Fibroblast of lung (primary cell): ENCODE data around the gene MPRIP.

Experiments
- EZH2 ChIP-seq: IDR thresholded peaks from 2 replicates; pipeline ENCODE4 v1.5.1; 2012; ENCODE audit warnings: low read length, control low read depth, mild to moderate bottlenecking; ENCODE audit errors: missing control alignments
- TF ChIP-seq, protein P1 (sequence below), 2 donors: IDR thresholded peaks in 1 of 2; conservative IDR thresholded peaks in 1 of 2; 1 replicate in 1 of 2; 2 replicates in 1 of 2; pipeline ENCODE4 v1.5.1; 2011 to 2012; ENCODE audit warnings: low read length in 2 of 2, control low read depth in 1 of 2, inconsistent platforms in 1 of 2, low read depth in 1 of 2, mild to moderate bottlenecking in 1 of 2

DNA sequence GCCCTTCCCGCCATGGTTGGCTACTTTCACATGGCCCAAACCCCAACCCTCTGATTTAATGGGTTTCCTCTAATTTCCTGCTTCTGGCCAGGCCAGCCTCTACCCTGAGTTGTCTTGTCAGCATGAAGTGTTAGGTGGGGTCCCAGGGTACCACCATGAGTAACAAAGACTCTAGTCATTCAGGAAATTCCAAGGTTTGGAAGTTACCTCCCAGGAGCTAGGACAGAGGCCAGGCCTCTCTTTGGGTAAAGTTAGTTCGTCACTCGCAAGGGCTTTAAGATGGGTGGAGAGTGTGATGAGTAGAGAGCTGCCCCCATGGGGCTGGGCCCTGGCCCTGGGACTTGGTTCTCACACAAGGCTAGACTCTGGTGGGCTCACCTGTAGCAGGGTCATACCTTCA, 109.3 kb downstream of the MPRIP start:
- TF ChIP-seq, protein P1, sequence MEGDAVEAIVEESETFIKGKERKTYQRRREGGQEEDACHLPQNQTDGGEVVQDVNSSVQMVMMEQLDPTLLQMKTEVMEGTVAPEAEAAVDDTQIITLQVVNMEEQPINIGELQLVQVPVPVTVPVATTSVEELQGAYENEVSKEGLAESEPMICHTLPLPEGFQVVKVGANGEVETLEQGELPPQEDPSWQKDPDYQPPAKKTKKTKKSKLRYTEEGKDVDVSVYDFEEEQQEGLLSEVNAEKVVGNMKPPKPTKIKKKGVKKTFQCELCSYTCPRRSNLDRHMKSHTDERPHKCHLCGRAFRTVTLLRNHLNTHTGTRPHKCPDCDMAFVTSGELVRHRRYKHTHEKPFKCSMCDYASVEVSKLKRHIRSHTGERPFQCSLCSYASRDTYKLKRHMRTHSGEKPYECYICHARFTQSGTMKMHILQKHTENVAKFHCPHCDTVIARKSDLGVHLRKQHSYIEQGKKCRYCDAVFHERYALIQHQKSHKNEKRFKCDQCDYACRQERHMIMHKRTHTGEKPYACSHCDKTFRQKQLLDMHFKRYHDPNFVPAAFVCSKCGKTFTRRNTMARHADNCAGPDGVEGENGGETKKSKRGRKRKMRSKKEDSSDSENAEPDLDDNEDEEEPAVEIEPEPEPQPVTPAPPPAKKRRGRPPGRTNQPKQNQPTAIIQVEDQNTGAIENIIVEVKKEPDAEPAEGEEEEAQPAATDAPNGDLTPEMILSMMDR (conservative IDR thresholded peaks at IDR 0.05 in 1 of 2, IDR thresholded peaks at IDR 0.05 in 1 of 2; ENCODE audit: low read depth in 1 of 2, low read length in 2 of 2), result no peak
- no peak for TF ChIP-seq EZH2
